ENCODE data around the gene FAM90A1. TPM values are rescaled to one million over a fixed set of nuclear protein-coding genes. Genes with fewer than 3 reads are reported as not detected.
"Not testable (repeated sequence)": the region's sequence is repeated elsewhere in the genome, so short reads cannot be mapped to it uniquely, and the experiment has no call there.

FAM90A1 gene, protein sequence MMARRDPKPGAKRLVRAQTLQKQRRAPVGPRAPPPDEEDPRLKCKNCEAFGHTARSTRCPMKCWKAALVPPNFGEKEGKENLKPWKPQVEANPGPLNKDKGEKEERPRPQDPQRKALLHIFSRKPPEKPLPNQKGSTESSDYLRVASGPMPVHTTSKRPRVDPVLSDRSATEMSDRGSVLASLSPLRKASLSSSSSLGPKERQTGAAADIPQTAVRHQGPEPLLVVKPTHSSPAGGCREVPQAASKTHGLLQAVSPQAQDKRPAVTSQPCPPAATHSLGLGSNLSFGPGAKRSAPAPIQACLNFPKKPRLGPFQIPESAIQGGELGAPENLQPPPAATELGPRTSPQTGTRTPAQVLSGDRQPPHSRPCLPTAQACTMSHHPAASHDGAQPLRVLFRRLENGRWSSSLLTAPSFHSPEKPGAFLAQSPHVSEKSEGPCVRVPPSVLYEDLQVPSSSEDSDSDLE
- polyA plus RNA-seq (2011; rRNA removed) (0.02 and 0.06 TPM in 2 replicates), polyA minus RNA-seq (2011; rRNA and poly(A)+ RNA removed) (not detected in 2 replicates)

DNA sequence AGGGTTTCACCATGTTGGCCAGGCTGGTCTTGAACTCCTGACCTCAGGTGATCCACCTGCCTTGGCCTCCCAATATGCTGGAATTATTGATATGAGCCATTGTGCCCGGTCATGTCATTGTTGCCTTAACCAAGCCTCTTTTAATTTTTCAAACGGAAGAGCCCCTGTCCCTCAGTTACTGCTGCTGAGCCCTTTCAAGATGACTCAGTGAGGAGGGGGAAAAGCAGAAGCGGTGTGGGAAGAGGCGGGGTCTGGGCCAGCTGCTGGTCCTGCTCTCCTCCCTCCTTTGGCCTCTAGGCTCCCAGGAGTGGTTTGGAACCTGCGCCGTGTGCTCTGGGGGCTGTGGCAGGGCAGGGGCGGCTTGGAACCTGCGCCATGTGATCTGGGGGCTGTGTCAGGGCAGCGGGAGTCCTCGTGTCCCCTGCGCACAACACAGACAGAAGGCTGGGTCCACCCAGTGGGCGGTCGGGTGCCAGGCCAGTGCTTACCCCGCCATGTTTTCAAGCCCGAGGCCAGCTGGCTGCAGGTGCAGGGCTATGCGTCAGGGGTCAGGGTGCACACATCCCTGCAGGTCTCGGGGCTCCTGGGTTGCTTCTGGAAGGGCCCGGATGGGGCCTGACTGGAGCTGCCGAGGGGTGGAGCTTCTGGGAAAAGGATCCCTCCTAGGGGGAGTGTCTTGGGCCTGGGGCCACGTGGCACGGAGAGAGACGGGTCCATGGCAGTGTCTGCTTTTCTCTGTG is at the start of gene FAM90A1:
Gene FAM90A1, minus strand, starts transcription at position 627 of the 740 bp plus-strand sequence. CDS start 2,786 bp downstream, outside the sequence.
- H3K9me3 ChIP-seq (ENCODE audit: control insufficient read depth, insufficient read depth, low read length); DNase-seq (ENCODE audit: low read depth, low spot score); H3K27ac ChIP-seq (ENCODE audit: low read depth, low read length); POLR2A ChIA-PET; H3K27me3 ChIP-seq (ENCODE audit: control insufficient read depth, insufficient read depth, low read length): not testable (repeated sequence)
- peak within 1 kb of the TSS; percentile 31; the same call in 1 of the 2 replicates for H3K4me3 ChIP-seq (ENCODE audit: low read depth, low read length)
- CTCF ChIA-PET = interaction anchor here (0.6 kb wide), 1 partner anchor 473 kb away, joined by 6 read pairs; no protein-coding TSS in a partner anchor

DNA sequence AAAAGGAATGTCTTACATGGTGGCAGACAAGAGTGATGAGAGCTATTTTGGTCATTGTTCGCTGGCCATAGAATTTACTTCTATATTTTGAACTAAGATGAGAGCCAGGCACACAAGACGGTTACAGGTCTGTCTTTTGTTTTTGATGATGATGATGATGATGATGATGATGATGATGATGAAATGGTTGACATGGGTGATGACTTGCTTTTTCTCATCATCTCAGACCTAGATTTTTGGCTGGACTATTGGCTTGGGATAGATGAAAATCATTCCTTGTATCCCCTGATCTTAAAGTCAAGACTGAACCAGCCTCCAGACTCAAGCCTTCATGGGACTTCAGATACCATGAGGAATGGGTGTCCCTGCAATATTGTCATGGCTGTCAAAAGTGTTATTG is 49.0 kb upstream of the FAM90A1 start:
- POLR2A ChIA-PET; H3K4me3 ChIP-seq (ENCODE audit: low read depth, low read length); CTCF ChIA-PET; H3K9me3 ChIP-seq (ENCODE audit: control insufficient read depth, insufficient read depth, low read length); H3K27ac ChIP-seq (ENCODE audit: low read depth, low read length); DNase-seq (ENCODE audit: low read depth, low spot score); H3K27me3 ChIP-seq (ENCODE audit: control insufficient read depth, insufficient read depth, low read length): not testable (repeated sequence)

DNA sequence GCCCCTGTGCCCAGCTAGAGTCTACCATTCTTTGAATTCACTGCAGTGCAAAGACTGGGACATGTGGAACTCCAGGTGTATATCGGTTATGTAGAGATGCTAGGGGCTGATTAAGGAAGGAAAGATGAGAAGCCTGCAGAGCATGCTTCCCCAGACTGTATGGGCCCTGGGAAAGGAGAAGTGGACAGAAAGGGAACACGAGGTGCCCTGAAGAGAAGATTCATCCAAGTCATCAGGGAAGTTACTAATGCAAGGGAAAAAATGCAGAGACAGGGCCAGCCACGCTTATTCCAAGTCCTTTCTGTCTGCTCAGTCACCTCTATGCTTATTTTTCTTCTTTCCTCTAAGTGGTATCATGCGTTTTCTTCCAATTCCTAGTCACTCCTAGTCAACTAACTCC is 39.3 kb upstream of the FAM90A1 start:
- CTCF ChIA-PET; H3K9me3 ChIP-seq (ENCODE audit: control insufficient read depth, insufficient read depth, low read length); H3K27me3 ChIP-seq (ENCODE audit: control insufficient read depth, insufficient read depth, low read length); DNase-seq (ENCODE audit: low read depth, low spot score); H3K27ac ChIP-seq (ENCODE audit: low read depth, low read length); H3K4me3 ChIP-seq (ENCODE audit: low read depth, low read length): not testable (repeated sequence)
- POLR2A ChIA-PET = interaction anchor here (0.7 kb wide), 1 partner anchor 11 kb away, joined by 10 read pairs; no protein-coding TSS in a partner anchor

DNA sequence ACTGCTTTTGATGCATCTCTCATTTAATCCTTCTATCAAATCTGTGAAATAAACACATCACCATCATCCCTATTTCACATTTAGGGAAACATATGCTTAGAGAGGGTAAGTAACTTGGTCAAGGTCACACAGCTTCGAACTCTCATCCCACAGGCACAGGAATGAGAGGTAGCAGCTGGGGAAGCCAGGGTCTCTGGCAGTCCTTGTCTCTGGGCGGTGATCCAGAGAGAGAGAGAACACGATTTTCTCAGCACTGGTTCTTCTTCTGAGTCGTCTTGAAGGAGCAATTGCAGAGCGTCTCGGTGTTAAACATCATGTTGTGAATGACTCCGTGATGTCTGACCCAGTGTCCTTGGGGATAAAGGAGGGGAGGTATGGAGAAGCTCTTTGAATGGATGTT is 36.8 kb upstream of the FAM90A1 start:
- CTCF ChIA-PET; POLR2A ChIA-PET; H3K4me3 ChIP-seq (ENCODE audit: low read depth, low read length); H3K27ac ChIP-seq (ENCODE audit: low read depth, low read length); H3K27me3 ChIP-seq (ENCODE audit: control insufficient read depth, insufficient read depth, low read length); DNase-seq (ENCODE audit: low read depth, low spot score); H3K9me3 ChIP-seq (ENCODE audit: control insufficient read depth, insufficient read depth, low read length): not testable (repeated sequence)

DNA sequence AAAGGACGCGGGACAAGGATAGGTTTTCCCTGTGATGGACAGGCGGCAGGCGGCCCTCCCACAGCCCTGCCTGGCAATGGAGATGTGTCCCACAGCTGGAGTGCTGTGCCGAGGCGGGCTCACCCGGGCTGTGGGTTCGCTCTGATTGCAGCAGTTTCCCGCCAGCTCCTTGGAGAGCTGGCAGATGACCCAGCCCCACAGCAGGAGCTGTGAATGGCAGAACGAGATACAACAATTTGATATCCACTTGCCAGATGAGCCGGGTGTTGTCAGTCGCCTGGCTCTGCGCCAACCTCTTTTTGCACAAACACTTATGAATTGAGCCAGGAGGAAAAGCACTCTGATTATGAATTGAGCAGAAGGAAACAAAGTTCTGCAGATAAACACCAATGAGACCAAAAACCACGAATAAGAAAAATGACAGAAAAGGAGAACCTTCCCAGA is 33.7 kb upstream of the FAM90A1 start:
- H3K9me3 ChIP-seq (ENCODE audit: control insufficient read depth, insufficient read depth, low read length); H3K4me3 ChIP-seq (ENCODE audit: low read depth, low read length); H3K27ac ChIP-seq (ENCODE audit: low read depth, low read length); DNase-seq (ENCODE audit: low read depth, low spot score); POLR2A ChIA-PET; H3K27me3 ChIP-seq (ENCODE audit: control insufficient read depth, insufficient read depth, low read length); CTCF ChIA-PET: not testable (repeated sequence)

DNA sequence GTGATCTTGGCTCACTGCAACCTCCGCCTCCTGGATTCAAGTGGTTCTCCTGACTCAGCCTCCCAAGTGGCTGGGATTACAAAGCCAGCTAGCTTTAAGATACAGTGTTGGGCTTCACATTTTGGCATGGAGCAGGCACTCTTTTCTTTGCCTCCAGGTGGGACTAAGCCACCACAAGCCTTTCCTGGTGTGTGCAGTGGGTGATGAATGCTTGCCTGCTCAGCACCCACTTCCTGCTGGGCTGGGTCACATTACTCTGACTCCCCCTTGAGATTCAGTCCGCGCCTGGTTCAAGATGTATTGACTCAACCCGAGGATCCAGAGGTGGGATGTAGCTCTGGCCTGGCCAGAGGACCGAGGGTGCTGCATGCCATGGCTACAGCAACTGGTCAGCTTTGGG is 28.9 kb upstream of the FAM90A1 start:
- H3K9me3 ChIP-seq (ENCODE audit: control insufficient read depth, insufficient read depth, low read length); CTCF ChIA-PET; POLR2A ChIA-PET; H3K27ac ChIP-seq (ENCODE audit: low read depth, low read length); H3K27me3 ChIP-seq (ENCODE audit: control insufficient read depth, insufficient read depth, low read length); H3K4me3 ChIP-seq (ENCODE audit: low read depth, low read length); DNase-seq (ENCODE audit: low read depth, low spot score): not testable (repeated sequence)

DNA sequence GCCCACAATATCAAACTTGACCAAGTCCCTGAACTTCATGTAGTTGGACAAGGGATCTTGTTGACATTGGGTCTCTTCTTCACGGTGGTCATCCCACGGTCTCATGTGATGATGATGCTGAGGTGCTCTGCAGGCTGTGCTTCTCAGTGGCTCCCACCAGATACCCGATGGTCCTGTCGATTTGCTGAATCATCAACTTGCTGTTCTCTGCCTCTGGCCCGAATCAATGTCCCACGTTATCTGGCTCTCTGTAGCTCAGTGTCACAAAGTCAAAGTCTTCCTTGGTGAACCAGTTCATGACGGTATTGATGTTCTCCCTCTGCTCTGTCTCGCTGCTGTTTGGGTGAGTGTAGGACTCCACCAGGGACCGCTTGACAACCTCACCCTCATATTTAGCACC is 27.3 kb upstream of the FAM90A1 start:
- CTCF ChIA-PET, POLR2A ChIA-PET: not testable (repeated sequence)

DNA sequence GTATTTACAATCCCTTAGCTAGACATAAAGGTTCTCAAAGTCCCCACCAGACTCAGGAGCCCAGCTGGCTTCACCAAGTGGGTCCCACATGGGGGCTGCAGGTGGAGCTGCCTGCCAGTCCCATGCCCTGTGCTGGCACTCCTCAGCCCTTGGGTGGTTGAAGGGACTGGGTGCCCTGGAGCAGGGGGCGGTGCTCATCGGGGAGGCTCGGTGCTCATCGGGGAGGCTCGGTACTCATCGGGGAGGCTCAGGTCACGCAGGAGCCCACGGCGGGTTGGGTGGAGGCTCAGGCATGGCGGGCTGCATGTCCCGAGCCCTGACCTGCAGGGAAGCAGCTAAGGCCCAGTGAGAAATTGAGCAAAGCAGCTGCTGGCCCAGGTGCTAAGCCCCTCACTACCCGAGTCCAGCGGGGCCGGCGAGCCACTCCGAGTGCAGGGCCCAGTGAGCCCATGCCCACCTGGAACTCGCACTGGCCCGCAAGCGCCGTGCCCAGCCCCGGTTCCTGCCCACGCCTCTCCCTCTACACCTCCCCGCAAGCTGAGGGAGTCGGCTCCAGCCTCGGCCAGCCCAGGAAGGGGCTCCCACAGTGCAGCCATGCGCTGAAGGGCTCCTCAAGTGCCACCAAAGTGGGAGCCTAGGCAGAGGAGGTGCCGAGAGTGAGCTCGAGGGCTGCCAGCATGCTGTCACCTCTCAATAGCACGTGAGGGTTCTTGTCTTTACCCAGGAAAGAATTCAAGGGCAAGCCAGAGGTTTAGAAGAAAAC is 24.8 kb upstream of the FAM90A1 start:
- H3K9me3 ChIP-seq (ENCODE audit: control insufficient read depth, insufficient read depth, low read length); CTCF ChIA-PET; H3K4me3 ChIP-seq (ENCODE audit: low read depth, low read length); POLR2A ChIA-PET; H3K27me3 ChIP-seq (ENCODE audit: control insufficient read depth, insufficient read depth, low read length); H3K27ac ChIP-seq (ENCODE audit: low read depth, low read length); DNase-seq (ENCODE audit: low read depth, low spot score): not testable (repeated sequence)

More for the DNA sequence above, 27.3 kb upstream of the FAM90A1 start:
- H3K27me3 ChIP-seq (ENCODE audit: control insufficient read depth, insufficient read depth, low read length); H3K9me3 ChIP-seq (ENCODE audit: control insufficient read depth, insufficient read depth, low read length); H3K27ac ChIP-seq (ENCODE audit: low read depth, low read length); DNase-seq (ENCODE audit: low read depth, low spot score); H3K4me3 ChIP-seq (ENCODE audit: low read depth, low read length): not testable (repeated sequence)

DNA sequence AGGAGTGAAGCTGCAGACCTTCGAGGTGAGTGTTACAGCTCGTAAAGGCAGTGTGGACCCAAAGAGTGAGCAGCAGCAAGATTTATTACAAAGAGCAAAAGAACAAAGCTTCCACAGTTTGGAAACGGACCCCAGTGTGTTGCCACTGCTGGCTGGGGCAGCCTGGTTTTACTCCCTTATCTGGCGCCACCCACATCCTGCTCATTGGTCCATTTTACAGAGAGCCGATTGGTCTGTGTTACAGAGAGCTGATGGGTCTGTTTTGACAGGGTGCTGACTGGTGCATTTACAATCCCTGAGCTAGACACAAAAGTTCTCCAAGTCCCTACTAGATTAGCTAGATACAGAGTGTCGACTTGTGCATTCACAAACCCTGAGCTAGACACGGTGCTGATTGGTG is 24.2 kb upstream of the FAM90A1 start:
- CTCF ChIA-PET; DNase-seq (ENCODE audit: low read depth, low spot score); H3K27ac ChIP-seq (ENCODE audit: low read depth, low read length); H3K4me3 ChIP-seq (ENCODE audit: low read depth, low read length); POLR2A ChIA-PET; H3K9me3 ChIP-seq (ENCODE audit: control insufficient read depth, insufficient read depth, low read length); H3K27me3 ChIP-seq (ENCODE audit: control insufficient read depth, insufficient read depth, low read length): not testable (repeated sequence)

DNA sequence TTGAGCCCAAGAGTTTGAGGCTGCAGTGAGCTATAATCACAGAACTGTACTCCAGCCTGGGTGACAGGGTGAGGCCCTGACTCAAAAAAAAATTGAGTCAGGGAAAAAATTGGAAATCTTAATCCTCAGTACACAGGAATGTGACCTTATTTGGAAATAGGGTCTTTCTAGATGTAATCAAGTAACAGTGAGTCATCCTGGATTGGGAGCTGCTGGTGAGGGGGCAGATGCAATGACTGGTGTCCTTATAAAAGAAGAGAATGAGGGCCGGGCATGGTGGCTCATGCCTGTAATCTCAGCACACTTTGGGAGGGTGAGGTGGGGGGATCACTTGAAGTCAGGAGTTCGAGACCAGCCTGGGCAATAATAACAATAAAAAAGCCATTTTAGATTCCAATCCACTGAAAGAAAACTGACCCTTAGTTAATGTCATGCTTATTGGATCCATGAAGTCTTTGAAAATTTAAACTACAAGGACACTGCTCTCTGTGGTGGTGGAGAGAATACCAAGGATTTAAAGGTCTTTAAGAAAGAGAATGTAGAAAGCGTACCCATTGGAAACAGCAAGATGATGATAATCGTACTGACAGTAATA is 19.6 kb upstream of the FAM90A1 start:
- H3K27me3 ChIP-seq (ENCODE audit: control insufficient read depth, insufficient read depth, low read length); H3K27ac ChIP-seq (ENCODE audit: low read depth, low read length); H3K9me3 ChIP-seq (ENCODE audit: control insufficient read depth, insufficient read depth, low read length); CTCF ChIA-PET; POLR2A ChIA-PET; DNase-seq (ENCODE audit: low read depth, low spot score); H3K4me3 ChIP-seq (ENCODE audit: low read depth, low read length): not testable (repeated sequence)

DNA sequence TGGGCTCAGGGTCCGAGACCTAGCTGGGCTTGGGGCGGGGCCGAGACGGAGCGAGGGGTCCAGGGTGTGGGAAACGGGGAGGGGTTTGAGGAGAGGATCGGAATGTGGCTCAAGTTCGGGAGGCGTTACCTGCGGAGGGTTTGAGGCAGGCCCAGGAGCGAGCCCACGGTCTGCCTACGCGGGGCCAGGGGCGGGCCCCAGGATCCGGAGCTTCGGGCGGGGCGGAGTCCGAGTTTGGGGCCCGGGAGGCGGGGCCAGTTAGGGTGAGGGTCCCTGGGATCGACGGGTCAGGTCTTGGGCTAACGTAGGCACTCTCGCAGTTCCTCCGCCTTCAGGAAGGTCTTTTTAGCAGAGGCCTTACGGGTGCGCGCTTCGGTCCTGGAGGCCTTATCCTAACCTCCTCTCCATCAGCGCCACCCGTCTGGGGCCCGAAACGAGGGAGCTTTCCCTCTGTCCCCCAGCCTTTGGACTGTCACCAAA is 16.3 kb upstream of the FAM90A1 start:
- peak overlapping the region; percentile 62 for H3K4me3 ChIP-seq (ENCODE audit: low read depth, low read length)
- not testable (repeated sequence) for DNase-seq (ENCODE audit: low read depth, low spot score); H3K27me3 ChIP-seq (ENCODE audit: control insufficient read depth, insufficient read depth, low read length); H3K9me3 ChIP-seq (ENCODE audit: control insufficient read depth, insufficient read depth, low read length)
- CTCF ChIA-PET = interaction anchor here (0.9 to 1.8 kb wide), 3 partner anchors 25 to 198 kb away, joined by 3 to 6 read pairs (median 3); no protein-coding TSS in a partner anchor
- H3K27ac ChIP-seq (ENCODE audit: low read depth, low read length) = peak overlapping the region; percentile 61
- POLR2A ChIA-PET = interaction anchor here (0.6 kb wide), 1 partner anchor 973 kb away, joined by 3 read pairs; no protein-coding TSS in a partner anchor
